GM12878 (cell line): Measurements from ENCODE around the gene TAS1R2. TPM values are rescaled to one million over a fixed set of nuclear protein-coding genes. Genes with fewer than 3 reads are reported as not detected.

ENCODE experiments used
- ATAC-seq: fragments of 200-7000 bp; cut with Tn5 transposase; 3 replicates; pipeline ENCODE4 v1.9.1; 2020; ENCODE audit warnings: mild to moderate bottlenecking, moderate library complexity
- BruUV-seq: library from RNA; stranded (reverse); fragments of 400-500 nt; replicated peaks from 2 replicates; lab custom pipeline; 2021; lab: Mats Ljungman, UMichigan
- CTCF ChIA-PET: fragments of 300-600 bp; sonication (Branson Sonifier 250); formaldehyde crosslinking; extraction: SDS; loops from one replicate; lab custom pipeline; 2021; ENCODE audit warnings: inconsistent platforms; lab: Yijun Ruan, JAX
- POLR2A ChIA-PET: fragments of 350-600 bp; formaldehyde crosslinking; extraction: SDS; loops from one replicate; lab custom pipeline; 2021; ENCODE audit warnings: inconsistent platforms; lab: Charles Lee
- RAD21 ChIA-PET: fragments of 300-600 bp; sonication (Branson Sonifier 250); formaldehyde crosslinking; loops from one replicate; lab custom pipeline; 2023; ENCODE audit warnings: antibody characterized with exemption; ENCODE audit not compliant: unreplicated experiment; lab: Charles Lee
- SMC1A ChIA-PET: fragments of 300-600 bp; sonication (Branson Sonifier 250); formaldehyde crosslinking; loops from one replicate; lab custom pipeline; 2023; ENCODE audit not compliant: unreplicated experiment, uncharacterized antibody; lab: Charles Lee
- DNase-seq: peaks from one replicate; pipeline ENCODE4 v3.0.0-alpha.2; 2011; ENCODE audit warnings: low read depth, low spot score
- FAIRE-seq: peaks from 3 replicates; lab custom pipeline; 2011; peaks lifted over from hg19 to GRCh38; lab: Jason Lieb, UNC
- H2AFZ ChIP-seq: 2 replicates; pipeline ENCODE4 v1.6.0; 2011; ENCODE audit warnings: low read depth, low read length, control low read depth; ENCODE audit not compliant: control insufficient read depth
- H3K27ac ChIP-seq: 2 replicates; pipeline ENCODE4 v1.5.1; 2011; ENCODE audit warnings: control low read depth; ENCODE audit not compliant: control insufficient read depth, insufficient read depth
- H3K27me3 ChIP-seq, 2 experiments: replicated peaks in 1 of 2; 2 replicates each; pipeline versions ENCODE4 v1.6.0 to v1.6.1; 2011; ENCODE audit warnings: low read length in 1 of 2; ENCODE audit not compliant: control insufficient read depth in 2 of 2, insufficient read depth in 2 of 2
- H3K36me3 ChIP-seq, 2 experiments: 2 replicates each; pipeline ENCODE4 v1.5.1; 2011; ENCODE audit warnings: low read length in 1 of 2; ENCODE audit not compliant: control insufficient read depth in 2 of 2, insufficient read depth in 2 of 2
- H3K4me1 ChIP-seq: 2 replicates; pipeline ENCODE4 v1.6.1; 2011; ENCODE audit warnings: mild to moderate bottlenecking, low read length, moderate library complexity, mixed read lengths; ENCODE audit not compliant: control insufficient read depth, insufficient read depth
- H3K4me2 ChIP-seq: 2 replicates; pipeline ENCODE4 v1.6.0; 2011; ENCODE audit warnings: control low read depth; ENCODE audit not compliant: control insufficient read depth, insufficient read depth
- H3K4me3 ChIP-seq: fragments of 200-600 bp; sonication (generic); 2 replicates; pipeline ENCODE4 v1.5.1; 2016
- H3K79me2 ChIP-seq: 2 replicates; pipeline ENCODE4 v1.6.0; 2011; ENCODE audit warnings: low read length; ENCODE audit not compliant: control insufficient read depth, insufficient read depth
- H3K9ac ChIP-seq: 2 replicates; pipeline ENCODE4 v1.8.0; 2011; ENCODE audit warnings: low read length, control low read depth, mixed read lengths; ENCODE audit not compliant: control insufficient read depth, insufficient read depth
- H3K9me3 ChIP-seq: replicated peaks from 3 replicates; pipeline ENCODE4 v1.5.1; 2011; ENCODE audit warnings: mild to moderate bottlenecking, low read length; ENCODE audit not compliant: control insufficient read depth, insufficient read depth
- H4K20me1 ChIP-seq: 2 replicates; pipeline ENCODE4 v1.6.0; 2011; ENCODE audit not compliant: control insufficient read depth, insufficient read depth
- CREM ChIP-seq: IDR thresholded peaks from 2 replicates; pipeline ENCODE4 v1.6.1; 2014; ENCODE audit warnings: antibody characterized with exemption, low read depth
- EGR1 ChIP-seq, 2 experiments: IDR thresholded peaks; 1 replicate in 1 of 2; 2 replicates in 1 of 2; pipeline ENCODE4 v1.6.1; 2011 to 2012; ENCODE audit warnings: low read depth in 2 of 2, low read length in 2 of 2, borderline replicate concordance in 1 of 2, mild to moderate bottlenecking in 1 of 2, moderate library complexity in 1 of 2
- GABPA ChIP-seq: IDR thresholded peaks from 2 replicates; pipeline ENCODE4 v1.6.1; 2014; ENCODE audit warnings: antibody characterized with exemption, low read depth, mild to moderate bottlenecking, inconsistent platforms
- NBN ChIP-seq: fragments of 450-650 bp; IDR thresholded peaks from 2 replicates; pipeline ENCODE4 v1.6.1; 2016
- RELA ChIP-seq: fragments of 450-650 bp; IDR thresholded peaks from 2 replicates; pipeline ENCODE4 v1.8.0; 2014; ENCODE audit warnings: borderline replicate concordance; ENCODE audit not compliant: partially characterized antibody
- ZBED1 ChIP-seq: IDR thresholded peaks from 2 replicates; pipeline ENCODE4 v1.6.1; 2016; ENCODE audit warnings: borderline replicate concordance
- WGBS: methylation state at CpG from one replicate; pipeline ENCODE4 v1.1.6; 2016; ENCODE audit warnings: low lambda C conversion rate; ENCODE audit not compliant: insufficient replicate concordance, insufficient coverage; ENCODE audit errors: missing lambda C conversion rate; 5-methylcytosine and 5-hydroxymethylcytosine counted together
- in situ Hi-C: fragments of 300-500 bp; cut with MboI; formaldehyde crosslinking; loops from 9 replicates; pipeline ENCODE4 v1.14.3; 2018; ENCODE audit warnings: mixed read lengths
- intact Hi-C: fragments of 100-400 bp; cut with micrococcal nuclease; formaldehyde crosslinking; loops from one replicate; pipeline ENCODE4 v1.14.2; 2022; ENCODE audit not compliant: unreplicated experiment
- polyA plus RNA-seq, 11 experiments: library from polyadenylated mRNA; depleted of rRNA in 4 of 11; unstranded in 6 of 11; stranded (reverse) in 5 of 11; fragments of >200 nt; fragmentation: Nextera tagmentation in 4 of 11; fragmentation: Illumina TruSeq in 1 of 11; extraction: Ambion mirVana in 4 of 11; extraction: Trizol in 1 of 11; gene quantifications; 1 replicate in 1 of 11; 2 replicates in 10 of 11; pipeline versions ENCODE4 v1.2.1 to v1.2.3, GENCODE V29; 2011 to 2016; ENCODE audit warnings: inconsistent platforms in 2 of 11, missing spikeins in 2 of 11, low read depth in 1 of 11
- total RNA-seq, 4 experiments: library from RNA; depleted of rRNA in 3 of 4; stranded (reverse); fragments of >200 nt in 3 of 4; fragmentation: Illumina TruSeq in 1 of 4; extraction: Trizol in 1 of 4; gene quantifications; 2 replicates each; pipeline versions ENCODE4 v1.2.1 to v1.2.3, GENCODE V29; 2013 to 2021
- TF ChIP-seq, protein P1 (sequence below): fragments of 450-650 bp; IDR thresholded peaks from 2 replicates; pipeline ENCODE4 v1.6.1; 2017; ENCODE audit warnings: mild to moderate bottlenecking
- TF ChIP-seq, protein P2 (sequence below): IDR thresholded peaks from 2 replicates; pipeline ENCODE4 v1.6.1; 2012; ENCODE audit warnings: mild to moderate bottlenecking, low read depth, low read length

Gene TAS1R2
- total and polyA plus RNA-seq, 10 of the 15 experiments (the other 5 are each of a cell fraction or from before 2014, with no cell fraction given), result not detected

DNA sequence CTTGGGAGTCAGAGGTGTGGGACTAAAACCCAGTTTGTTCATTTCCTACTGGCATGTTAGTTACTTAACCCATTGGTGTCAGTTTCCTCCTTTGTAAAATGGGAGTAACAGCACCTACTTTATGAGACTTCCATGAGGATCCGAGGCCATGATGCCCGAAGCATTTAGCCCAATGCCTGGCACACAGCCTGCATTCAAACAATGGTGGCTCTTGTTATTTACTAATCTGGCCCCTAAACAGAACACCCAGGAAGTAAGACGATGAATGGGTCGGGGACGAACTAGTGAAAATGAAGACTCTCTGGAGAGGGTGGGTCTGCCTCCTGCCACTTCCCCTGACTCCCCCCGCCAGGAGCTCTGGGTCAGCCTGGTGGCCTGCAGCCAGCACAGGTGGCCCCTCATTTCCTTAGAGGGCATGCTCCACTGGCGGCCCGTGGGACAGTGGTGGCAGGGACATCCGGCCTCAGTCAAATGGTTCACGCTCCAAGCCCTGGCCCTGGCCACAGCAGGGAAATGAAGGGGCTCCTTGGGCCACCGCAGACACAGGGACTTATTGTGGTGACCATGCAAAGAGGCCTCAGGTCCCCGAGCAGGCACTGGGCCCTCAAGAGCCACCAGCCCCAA is 9.5 kb upstream of the TAS1R2 start:
- in situ Hi-C loops, result no loop called here
- no TSS peak for BruUV-seq
- DNase-seq, result no peak
- intact Hi-C loops, result no loop called here
- ATAC-seq, result peak; percentile 47
- H3K4me1 ChIP-seq, result no peaks in the 10 kb centered on the region
- TF ChIP-seq, protein P1, sequence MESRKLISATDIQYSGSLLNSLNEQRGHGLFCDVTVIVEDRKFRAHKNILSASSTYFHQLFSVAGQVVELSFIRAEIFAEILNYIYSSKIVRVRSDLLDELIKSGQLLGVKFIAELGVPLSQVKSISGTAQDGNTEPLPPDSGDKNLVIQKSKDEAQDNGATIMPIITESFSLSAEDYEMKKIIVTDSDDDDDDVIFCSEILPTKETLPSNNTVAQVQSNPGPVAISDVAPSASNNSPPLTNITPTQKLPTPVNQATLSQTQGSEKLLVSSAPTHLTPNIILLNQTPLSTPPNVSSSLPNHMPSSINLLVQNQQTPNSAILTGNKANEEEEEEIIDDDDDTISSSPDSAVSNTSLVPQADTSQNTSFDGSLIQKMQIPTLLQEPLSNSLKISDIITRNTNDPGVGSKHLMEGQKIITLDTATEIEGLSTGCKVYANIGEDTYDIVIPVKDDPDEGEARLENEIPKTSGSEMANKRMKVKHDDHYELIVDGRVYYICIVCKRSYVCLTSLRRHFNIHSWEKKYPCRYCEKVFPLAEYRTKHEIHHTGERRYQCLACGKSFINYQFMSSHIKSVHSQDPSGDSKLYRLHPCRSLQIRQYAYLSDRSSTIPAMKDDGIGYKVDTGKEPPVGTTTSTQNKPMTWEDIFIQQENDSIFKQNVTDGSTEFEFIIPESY, result no peak
- TF ChIP-seq CREM (no peak), EGR1 (IDR thresholded peaks at IDR 0.05; ENCODE audit: borderline replicate concordance in 1 of 2, low read depth in 2 of 2, low read length in 2 of 2) (no peak), ZBED1 (no peak), NBN (no peak), RELA (no peak), GABPA (no peak)
- TF ChIP-seq, protein P2, sequence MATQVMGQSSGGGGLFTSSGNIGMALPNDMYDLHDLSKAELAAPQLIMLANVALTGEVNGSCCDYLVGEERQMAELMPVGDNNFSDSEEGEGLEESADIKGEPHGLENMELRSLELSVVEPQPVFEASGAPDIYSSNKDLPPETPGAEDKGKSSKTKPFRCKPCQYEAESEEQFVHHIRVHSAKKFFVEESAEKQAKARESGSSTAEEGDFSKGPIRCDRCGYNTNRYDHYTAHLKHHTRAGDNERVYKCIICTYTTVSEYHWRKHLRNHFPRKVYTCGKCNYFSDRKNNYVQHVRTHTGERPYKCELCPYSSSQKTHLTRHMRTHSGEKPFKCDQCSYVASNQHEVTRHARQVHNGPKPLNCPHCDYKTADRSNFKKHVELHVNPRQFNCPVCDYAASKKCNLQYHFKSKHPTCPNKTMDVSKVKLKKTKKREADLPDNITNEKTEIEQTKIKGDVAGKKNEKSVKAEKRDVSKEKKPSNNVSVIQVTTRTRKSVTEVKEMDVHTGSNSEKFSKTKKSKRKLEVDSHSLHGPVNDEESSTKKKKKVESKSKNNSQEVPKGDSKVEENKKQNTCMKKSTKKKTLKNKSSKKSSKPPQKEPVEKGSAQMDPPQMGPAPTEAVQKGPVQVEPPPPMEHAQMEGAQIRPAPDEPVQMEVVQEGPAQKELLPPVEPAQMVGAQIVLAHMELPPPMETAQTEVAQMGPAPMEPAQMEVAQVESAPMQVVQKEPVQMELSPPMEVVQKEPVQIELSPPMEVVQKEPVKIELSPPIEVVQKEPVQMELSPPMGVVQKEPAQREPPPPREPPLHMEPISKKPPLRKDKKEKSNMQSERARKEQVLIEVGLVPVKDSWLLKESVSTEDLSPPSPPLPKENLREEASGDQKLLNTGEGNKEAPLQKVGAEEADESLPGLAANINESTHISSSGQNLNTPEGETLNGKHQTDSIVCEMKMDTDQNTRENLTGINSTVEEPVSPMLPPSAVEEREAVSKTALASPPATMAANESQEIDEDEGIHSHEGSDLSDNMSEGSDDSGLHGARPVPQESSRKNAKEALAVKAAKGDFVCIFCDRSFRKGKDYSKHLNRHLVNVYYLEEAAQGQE, result no peak
- TF ChIP-seq, all 136 proteins: peak for 0
- no peaks in the 10 kb centered on the region for H3K36me3 ChIP-seq
- ChIA-PET POLR2A (no interaction called here), CTCF (interaction anchor here (0.6 to 1.0 kb wide), 2 partner anchors 38 to 1386 kb away, joined by 3 read pairs; no protein-coding TSS in a partner anchor), SMC1A (no interaction called here), RAD21 (no interaction called here)
- no peak overlapping the region for H3K4me3 ChIP-seq
- H3K9ac ChIP-seq, result no peak overlapping the region
- H3K79me2 ChIP-seq, result no peaks in the 10 kb centered on the region
- no peak overlapping the region for H3K27ac ChIP-seq
- H3K27me3 ChIP-seq, result no peaks in the 10 kb centered on the region; a peak in 2 of 4 replicates
- no peaks in the 10 kb centered on the region for H3K9me3 ChIP-seq
- no peak overlapping the region for H3K4me2 ChIP-seq
- no peak overlapping the region for H2AFZ ChIP-seq
- no peaks in the 10 kb centered on the region for H4K20me1 ChIP-seq
- no peak for FAIRE-seq
- 15% methylated on average over 12 of the region's 12 CpGs for WGBS
